ENCODE results near the gene ZNF827.

Gene ZNF827

DNA sequence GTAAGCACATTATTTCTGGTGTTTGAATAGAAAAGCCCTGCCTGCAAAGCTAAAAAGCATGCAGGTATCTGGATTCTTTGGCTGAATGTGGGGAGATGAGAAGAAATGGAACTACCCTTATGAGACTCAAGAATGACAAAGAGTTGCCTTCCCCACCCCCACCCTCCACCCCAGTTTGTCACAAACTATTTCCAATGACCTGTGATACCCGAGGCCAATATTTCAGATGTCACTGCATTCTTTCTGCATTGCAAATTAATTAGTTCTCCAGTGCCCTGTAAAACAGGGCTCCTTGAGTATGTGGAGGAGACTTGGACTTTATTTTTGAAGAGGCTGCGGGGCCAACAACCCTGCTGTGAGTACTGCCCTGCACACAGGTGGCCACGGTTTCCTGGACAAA, 116.4 kb downstream of the ZNF827 start:
- no peak for DNase-seq

DNA sequence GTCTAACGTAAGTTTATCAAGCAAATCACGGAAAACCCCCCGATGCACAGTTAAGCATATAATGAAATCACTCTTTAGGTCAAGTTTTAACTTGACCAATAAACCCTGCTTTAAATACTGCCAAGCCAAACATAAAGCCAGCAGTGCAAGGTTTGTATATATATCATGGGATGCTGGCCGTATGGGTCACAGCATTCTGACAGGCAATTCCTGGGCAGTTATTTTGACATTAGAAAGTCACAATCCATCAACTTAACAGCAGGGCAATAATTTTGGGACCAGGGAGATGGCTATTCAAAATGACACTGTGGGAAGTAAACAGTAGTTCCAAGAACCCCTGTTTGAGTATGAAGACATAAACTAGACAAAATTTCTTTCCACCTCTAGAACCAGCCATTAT, 116.9 kb downstream of the ZNF827 start:
- DNase-seq = no peak

DNA sequence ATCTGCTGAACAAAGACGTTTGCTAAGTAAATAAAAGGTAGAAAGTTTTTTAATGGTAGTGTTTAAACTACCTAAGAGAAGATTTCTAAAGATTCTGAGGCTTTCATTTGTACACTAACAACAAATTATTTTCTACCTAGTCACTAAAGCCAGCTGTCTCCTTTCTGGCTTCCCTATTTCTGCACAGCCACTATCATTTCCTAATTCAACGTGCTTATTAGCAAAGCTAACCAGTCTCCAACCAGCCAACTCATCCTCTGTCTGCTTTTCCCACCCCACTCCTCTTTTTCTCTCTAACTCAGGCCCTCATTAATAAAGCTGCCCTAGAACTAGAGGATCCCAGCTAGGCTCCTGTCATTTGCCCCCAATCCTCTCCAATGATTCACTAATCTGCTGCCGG, 118.2 kb downstream of the ZNF827 start:
- DNase-seq = no peak

DNA sequence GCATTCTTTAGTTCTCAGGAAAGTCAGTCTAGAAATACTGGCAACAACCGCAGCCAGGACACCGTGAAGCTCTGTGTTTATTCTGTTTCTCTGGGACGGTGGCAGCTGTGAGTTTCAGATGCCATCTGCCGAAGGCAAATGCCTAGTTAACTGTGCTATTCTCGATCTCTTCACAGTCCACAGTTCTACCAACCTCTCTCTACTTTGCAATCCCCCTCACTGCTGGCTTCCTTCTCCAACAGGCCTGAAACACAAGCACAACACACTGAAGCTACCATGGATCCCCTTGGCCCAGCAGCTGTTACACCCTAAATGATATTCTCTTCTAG, 118.8 kb downstream of the ZNF827 start:
- DNase-seq = no peak

DNA sequence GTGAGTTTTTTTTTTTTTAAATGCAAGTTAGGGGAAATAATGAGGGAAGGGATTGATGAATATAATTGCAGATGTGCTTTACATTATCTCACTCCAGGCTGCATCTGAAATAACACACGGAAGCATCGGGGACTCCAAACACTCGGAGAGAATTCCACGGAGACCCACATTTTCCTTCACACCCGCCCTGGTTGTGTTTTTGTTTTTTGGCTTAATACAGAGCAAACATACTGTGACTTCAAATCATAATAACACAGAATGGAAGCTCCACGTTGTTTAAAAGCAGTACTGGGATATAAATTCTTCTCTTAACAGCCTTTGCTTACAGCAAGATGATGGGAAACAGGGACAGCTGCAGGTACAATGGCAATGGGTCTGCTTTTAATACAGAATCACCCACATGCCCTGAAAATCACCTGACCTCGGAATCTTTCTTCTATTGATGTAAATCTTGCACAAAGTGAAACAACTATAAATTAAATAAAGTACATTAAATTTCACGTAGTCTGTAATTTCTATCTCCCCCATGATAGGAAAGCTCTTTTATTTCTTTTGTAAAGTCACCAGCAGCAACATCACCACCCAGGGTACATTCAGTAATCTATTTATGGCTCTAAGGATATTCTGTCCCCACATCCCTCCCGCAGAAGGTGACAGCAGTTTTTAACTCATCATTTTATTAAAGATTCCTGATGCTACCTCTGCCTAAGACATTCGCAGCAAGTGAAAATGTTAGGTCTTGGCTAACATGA, 119.3 kb downstream of the ZNF827 start:
- DNase-seq = no peak

DNA sequence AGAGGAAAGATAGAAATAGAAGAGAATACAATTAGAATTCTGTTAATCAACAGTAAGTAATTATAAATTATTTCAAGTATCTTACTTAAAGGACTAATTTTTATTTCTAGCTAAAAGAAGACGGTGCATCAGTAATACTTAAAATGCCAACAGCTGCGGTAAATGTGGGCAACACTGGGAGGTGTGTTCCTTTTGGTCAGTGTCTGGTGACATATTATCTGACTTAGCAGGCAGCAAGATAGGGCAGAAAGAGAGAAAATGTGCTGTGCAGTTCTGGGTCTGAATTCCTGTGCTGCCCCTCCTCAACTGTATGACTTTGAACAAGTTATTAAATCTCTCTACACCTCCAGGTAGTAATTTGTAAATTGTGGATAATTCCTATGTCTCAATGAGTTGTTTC, 120.6 kb downstream of the ZNF827 start:
- no peak for DNase-seq

DNA sequence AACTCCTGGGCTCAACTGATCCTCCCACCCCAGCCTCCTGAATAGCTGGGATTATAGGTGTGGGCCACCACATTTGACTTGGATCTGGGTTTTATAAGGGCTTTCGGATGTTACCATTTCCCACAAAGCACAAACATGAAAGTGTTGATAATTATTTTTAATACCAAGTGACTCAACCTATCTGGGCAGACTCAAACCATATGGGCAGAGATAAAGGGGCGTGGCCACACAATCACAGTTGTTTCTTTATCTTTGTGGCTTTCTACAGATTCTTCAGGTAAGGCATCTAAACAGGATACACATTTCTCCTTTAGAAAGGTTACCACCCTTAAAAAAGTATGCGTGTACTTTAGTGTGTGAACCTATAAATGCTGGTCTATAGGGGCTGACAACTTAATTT, 122.5 kb downstream of the ZNF827 start:
- no peak for DNase-seq

DNA sequence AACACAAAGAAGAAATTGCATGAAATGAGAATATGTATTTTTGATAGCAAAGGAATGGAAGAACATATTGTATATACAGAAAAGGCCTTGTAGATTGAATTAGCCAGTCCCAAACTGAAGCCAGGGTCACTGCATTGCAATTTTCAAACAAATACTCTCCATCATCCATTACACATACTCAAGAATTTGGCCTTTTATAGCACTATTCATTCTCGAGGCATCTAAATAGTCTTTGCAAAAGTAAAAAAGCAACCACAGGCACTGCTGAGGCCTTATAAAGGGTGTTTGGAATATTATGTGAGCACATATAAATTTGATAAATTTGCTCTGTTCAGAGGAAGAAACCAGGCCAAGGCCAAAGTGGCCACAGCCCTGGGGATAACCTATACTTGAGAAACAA, 123.0 kb downstream of the ZNF827 start:
- DNase-seq = no peak

DNA sequence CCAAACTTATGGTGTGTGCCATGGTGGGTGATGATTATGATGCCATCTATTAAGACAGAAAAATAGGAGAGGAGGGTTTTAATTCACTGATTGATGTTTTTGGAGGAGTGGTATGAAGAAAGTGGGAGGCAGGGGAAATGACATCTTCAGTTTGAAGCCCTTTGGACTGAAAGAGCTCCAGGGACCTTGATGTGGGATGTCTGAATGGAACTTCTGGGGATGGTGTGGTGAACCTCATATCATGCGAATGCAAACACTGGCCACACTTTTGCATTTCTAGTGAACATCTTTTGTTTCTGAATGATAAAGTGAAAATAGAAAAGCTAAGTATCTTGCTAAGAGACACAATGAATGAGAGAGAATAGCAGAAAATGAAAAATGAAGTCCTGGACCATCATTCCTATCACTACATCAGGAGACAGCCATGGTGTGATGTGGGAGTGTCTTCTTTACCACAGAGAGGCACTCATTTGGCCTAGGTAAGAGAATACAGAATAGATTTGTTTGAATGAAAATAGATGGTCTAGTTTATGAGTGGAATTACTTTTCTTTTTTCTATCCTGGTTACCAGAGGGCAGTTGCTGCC, 123.5 kb downstream of the ZNF827 start:
- DNase-seq = no peak

DNA sequence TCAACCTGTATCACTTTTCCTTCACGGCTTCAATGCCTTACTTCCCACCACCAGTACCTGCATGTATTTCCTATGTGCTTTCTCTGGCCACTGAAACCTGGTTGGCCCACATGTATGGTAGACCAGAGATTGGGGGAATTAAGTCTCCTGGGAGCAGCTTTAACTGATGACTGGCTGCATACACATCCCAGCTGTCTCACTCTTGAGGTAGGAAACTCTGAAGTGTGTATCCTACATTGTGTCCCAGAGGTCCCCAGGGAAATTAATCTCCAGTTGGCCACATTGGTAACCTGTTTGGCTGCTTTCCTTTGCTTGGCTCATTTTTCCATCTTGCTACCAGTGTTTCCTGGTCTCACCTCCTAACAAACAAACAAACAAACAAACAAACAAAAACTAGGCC, 124.4 kb downstream of the ZNF827 start:
- no peak for DNase-seq

DNA sequence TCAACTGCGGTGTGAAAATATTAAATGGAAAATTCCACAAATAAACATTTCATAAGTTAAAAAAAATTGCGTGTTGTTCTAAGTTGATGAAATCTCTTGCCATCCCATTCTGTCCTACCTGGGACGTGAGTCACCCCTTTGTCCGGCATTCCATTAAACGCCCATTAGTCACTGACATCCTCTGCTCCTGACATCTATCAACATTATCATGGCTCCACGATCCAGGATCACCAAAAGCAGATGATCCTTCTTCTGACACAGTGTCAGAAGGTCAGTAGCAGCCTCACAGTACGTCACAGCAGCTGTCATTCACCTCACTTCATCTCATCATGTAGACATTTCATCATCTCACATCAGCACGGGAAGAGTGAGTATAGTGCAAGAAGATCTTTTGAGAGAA, 125.7 kb downstream of the ZNF827 start:
- no peak for DNase-seq

DNA sequence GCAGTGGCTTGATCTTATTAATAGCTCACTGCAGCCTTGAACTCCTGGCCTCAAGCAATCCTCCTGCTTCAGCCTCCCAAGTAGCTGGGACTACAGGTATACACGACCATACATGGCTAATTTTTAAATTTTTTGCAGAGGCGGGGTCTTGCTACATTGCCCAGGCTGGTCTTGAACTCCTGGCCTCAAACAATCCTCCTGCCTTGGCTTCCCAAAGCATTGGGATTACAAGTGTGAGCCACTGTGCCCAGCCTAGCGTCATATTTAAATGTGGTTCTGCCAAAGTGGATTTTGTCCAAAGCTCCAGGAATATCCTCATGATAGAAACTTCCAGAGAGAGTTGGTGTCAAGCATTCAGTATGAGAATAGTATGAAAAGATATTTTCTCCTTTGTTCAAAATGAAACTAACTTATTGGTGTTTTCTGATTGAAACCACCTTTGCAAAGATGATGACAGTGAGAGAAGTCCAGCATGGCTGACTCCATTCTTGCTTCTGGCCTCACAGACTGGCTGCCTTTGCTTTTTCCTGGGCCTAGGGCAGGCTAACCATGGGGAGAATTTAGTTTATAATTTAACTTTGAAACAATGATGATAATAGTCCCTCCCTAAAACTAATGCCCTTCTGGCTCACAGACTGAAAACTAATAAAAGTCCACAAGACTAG, 129.6 kb downstream of the ZNF827 start:
- no peak for DNase-seq

DNA sequence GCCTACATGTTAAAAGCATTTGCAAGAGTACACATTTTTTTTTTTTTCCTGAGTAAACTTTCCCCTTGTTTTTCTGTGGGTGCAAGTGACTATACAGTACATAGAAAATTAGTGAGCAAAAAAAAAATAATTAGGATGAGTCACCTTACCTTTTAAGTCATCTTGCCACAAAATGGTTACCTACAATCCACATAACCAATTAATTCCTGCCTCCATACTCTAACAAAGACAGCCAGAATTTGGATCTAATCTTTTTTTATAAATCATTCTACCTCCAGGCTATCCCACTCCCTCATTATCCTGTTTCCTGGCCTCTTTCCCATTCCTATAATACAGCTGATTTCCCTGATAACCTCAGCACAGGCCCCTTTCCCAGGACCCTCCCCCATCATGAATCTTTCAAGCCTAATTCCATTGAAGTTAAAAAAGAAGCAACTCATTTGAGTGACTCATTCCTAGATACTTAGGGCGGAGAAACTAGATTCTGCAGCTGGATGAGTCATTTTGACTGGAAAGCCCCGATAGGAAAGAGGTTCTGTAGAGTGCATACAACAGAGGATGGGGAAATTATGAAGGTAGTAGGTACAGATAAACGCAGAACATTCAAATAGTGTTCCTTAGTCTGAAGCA, 130.5 kb downstream of the ZNF827 start:
- no peak for DNase-seq

DNA sequence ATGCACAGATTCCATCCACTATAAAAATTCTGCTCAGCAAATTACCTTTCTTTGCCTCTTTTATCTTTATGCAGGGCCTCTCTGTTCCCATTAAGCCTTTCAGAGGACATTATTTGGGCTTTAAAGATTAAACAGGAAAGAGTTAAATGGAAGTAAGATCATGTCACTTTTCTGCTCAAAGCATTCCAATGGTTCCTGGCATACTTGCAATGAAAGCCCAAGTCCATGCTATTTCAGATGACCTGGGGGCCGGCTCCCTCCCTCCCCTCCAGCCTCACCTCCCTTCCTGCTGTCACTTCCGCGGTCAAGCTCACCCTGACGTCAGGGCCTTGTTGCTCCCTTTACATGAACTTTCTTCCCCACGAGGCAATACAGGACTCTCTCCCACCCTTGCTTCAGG, 133.1 kb downstream of the ZNF827 start:
- no peak for DNase-seq

DNA sequence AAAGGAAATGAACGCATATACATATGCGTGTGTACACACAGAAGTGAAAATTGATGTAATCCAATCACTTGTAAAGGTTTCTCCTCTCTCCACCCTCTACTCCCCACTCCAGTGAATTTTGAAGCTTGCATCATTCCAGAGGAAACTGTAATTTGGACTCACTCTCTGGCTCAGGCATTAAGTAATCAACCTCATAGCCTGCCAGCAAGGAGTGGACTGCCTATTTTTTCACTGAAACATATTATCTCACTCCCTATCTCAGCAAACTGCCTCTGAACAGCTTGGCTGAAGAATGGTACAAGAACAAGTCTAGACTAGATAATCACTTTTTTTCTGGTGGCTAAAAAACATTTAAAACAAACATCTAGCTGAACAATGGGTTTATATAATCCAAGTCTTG, 134.5 kb downstream of the ZNF827 start:
- DNase-seq = no peak

DNA sequence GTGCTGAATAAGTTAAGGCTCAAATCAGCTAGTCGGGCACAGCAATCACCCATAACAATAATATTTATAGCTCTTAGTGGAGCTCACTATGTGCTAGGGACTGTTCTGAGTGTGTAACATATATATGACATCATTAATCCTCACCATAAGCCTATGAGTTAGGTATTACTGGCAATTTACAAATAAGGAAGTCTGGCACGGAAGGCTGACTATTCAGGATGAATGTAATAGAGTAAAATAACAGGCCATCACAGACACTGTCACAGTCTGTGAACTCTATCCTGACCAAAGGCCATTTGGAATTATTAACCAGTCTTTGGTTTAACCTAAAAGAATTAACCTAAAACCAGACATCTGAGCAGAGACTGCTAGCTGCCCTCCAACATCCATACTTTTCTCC, 139.4 kb downstream of the ZNF827 start:
- no peak for DNase-seq

DNA sequence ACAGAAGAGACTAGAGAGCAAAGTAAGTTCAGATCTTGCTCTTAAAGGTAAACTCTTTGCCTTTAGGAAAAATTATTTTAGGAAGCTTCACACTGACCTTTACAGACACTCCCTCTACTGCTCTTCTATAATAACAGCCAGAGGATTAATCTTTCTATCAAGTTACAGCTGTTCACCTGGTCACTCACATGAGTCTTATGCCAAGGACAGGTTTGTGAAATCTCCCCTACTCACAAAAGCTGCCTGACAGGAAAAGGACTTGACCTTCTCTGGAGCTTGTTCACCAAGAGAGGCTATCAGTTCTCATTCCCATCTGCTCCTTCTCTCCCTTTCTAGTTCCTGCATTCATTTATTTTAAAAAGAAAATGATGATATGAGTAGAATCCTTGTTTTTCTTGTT, 141.3 kb downstream of the ZNF827 start:
- no peak for DNase-seq

DNA sequence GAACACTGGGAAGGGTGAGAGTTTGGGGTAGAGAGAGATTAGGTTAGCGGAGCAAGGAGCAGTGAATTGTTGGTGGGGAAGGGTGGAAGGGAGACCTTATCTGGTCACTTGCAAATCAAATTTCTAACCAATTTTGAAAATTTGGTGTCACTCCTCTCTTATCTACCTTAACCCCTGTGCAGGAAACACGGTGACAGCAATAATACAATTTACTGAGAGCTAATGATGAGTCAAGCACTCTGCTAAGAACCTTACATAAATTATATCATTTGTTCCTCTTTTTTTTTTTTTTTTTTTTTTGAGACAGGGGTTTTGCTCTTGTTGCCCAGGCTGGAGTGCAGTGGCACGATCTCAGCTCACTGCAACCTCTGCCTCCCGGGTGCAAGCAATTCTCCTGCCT, 142.3 kb downstream of the ZNF827 start:
- DNase-seq = no peak

DNA sequence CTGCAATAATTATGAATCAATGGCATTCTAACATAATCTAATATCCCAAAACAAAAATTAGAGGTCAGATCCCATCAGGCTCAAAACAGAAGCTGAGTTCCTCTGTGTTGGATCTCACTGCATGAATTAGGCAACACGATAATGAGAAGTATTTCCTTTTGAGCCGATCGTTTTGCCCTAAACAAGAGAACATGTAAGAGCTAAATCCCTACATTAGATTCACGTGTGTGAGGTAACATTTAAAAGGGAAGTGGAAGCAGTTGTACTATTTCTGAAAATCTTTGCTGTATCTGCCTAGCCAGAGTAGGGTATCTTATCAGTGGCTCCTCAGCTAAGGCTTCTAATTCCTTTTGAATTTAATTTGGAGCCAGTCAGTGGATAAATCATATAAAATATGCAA, 143.1 kb downstream of the ZNF827 start:
- no peak for DNase-seq

DNA sequence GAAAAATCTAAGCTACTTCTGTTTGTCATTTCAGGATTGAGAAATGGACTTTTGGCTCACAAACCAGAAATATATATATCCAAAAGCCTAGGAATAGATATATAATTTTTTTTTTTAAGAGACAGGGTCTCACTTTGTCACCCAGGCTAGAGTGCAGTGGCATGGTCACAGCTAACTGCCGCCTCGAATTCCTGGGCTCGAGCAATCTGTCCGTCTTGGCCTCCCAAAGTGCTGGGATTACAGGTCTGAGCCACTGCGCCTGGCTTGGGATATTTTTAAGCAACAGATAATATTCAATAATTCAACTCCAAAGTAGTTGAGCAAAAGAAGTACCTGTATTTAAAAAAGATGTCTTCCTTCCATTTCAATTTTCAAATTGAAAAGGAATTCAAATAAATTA, 146.2 kb downstream of the ZNF827 start:
- no peak for DNase-seq

DNA sequence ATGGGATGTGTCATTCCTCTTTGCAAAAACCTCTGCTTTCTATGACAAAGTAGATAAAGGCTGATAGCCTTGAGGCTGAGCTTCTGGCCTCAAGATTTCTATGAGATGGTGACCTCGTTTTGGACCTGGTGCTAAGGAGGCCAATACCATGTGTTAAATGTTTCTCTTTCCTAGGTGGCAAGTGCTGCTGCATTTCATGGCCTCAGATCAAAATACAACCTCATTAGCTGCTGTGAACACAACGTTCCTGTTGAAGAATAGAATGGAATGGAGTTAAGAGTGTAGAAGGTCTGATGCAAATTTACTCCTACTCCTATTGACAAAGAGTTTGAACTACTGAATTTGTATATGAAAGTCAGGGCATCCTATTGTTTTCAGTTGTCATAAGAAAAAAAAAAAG, 146.6 kb downstream of the ZNF827 start:
- no peak for DNase-seq

DNA sequence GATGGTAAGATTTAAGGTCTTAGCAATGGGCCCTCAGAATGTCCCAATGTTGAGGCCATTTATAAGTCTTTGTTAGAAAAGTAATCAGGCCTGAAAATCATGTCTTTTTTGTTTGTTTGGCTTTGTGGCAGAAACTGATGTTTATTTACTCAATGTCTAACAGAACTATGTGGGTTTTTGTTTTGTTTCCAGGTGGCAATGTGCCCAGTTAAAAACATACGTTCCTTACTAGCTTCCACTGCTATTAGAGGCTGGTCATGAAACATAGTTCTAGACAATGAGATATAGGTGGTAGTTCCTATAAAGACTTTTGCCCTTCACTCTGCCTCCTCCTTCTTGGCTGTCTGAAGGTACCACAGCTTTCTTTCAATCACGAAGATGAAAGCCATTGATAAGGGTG, 149.9 kb downstream of the ZNF827 start:
- no peak for DNase-seq

DNA sequence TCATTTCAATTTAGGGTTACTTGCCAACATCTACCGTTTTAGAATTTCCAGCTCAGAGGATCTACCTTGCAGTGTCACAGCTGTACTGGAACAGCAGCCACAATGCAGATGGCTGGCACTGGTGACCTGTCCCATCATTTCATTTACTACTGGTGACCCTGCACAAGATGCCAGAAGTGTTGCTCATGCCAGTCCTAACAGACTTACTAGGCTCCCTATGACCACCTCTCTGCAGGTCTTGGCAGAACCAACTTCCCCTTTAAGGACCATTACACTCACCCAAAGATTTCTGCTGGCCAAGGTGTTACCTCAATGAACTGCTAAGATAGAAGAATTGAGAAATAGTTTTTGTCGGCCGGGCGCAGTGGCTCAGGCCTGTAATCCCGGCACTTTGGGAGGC, 151.8 kb downstream of the ZNF827 start:
- no peak for DNase-seq

DNA sequence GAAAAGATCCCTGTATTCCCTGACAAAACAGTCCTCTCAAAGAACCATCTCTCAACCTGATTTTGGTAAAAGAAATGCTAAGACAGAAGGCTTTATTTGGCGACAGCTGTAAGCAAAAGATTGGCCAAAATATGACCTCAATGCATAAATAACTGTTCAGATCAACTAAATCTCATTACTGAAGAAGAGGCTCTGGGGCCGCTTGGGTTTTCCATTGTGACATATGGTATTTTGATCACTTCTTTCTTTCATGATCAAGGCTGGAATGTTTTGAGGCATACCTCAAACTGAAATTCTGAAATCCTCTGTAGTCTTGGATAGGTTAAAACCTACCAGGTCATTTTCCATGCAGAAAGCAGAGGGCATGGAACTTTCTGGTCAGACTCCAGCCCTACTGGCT, 152.4 kb downstream of the ZNF827 start:
- no peak for DNase-seq
